RWPE2 (cell line): ENCODE results near the gene LAMB4.

Experiments
- ATAC-seq: fragments of 200-7000 bp; cut with Tn5 transposase; 3 replicates; pipeline ENCODE4 v1.9.1; 2021; ENCODE audit warnings: low read depth
- DNase-seq: peaks from one replicate; pipeline ENCODE4 v3.0.0-alpha.2; 2020; ENCODE audit warnings: low spot score
- H3K27ac ChIP-seq: fragments of 450-650 bp; 2 replicates; pipeline ENCODE4 v1.5.1; 2017; ENCODE audit warnings: mild to moderate bottlenecking; ENCODE audit not compliant: poor library complexity, severe bottlenecking
- H3K27me3 ChIP-seq: fragments of 250-450 bp; sonication (Bioruptor Pico); 2 replicates; pipeline ENCODE4 v1.5.1; 2021; ENCODE audit warnings: mild to moderate bottlenecking, moderate library complexity; ENCODE audit not compliant: insufficient read depth, poor library complexity, severe bottlenecking
- H3K36me3 ChIP-seq: fragments of 250-450 bp; sonication (Bioruptor Pico); 2 replicates; pipeline ENCODE4 v1.5.1; 2020; ENCODE audit warnings: low read depth, mild to moderate bottlenecking, moderate library complexity
- H3K4me1 ChIP-seq: fragments of 250-450 bp; sonication (Bioruptor Pico); 2 replicates; pipeline ENCODE4 v1.5.1; 2021; ENCODE audit warnings: mild to moderate bottlenecking, moderate library complexity; ENCODE audit not compliant: insufficient read depth, poor library complexity, severe bottlenecking
- H3K4me3 ChIP-seq: fragments of 250-450 bp; sonication (Bioruptor Pico); 2 replicates; pipeline ENCODE4 v1.5.1; 2021; ENCODE audit warnings: mild to moderate bottlenecking, moderate library complexity; ENCODE audit not compliant: severe bottlenecking
- H3K9me3 ChIP-seq: fragments of 250-450 bp; sonication (Bioruptor Pico); 2 replicates; pipeline ENCODE4 v1.5.1; 2021; ENCODE audit warnings: mild to moderate bottlenecking, moderate library complexity; ENCODE audit not compliant: severe bottlenecking
- CTCF ChIP-seq: fragments of 450-650 bp; IDR thresholded peaks from one replicate; pipeline ENCODE4 v1.5.1; 2017; ENCODE audit warnings: mild to moderate bottlenecking, moderate library complexity; ENCODE audit not compliant: poor library complexity, severe bottlenecking

The LAMB4 gene

GRCh38 chr7:108086962-108087361 is 43.2 kb downstream of the LAMB4 start:
- TF ChIP-seq CTCF: no peak
- no peaks in the 10 kb centered on the region for H3K4me1 ChIP-seq

GRCh38 chr7:108086546-108086945 is 43.6 kb downstream of the LAMB4 start:
- Histone ChIP-seq H3K36me3 (no peaks in the 10 kb centered on the region), H3K4me3 (no peak overlapping the region), H3K27ac (no peak overlapping the region), H3K9me3 (no peaks in the 10 kb centered on the region), H3K27me3 (no peaks in the 10 kb centered on the region), H3K4me1 (no peaks in the 10 kb centered on the region)
- no peak for TF ChIP-seq CTCF
- DNase-seq: no peak
- ATAC-seq: no peak

More at GRCh38 chr7:108086962-108087361, 43.2 kb downstream of the LAMB4 start:
- Histone ChIP-seq H3K27me3 (no peaks in the 10 kb centered on the region), H3K36me3 (no peaks in the 10 kb centered on the region), H3K9me3 (no peaks in the 10 kb centered on the region), H3K4me3 (no peak overlapping the region), H3K27ac (no peak overlapping the region)
- no peak for ATAC-seq
- DNase-seq: no peak

- ATAC-seq (no peak), DNase-seq (no peak)
- H3K4me3 ChIP-seq: no peak overlapping the region
- no peaks in the 10 kb centered on the region for H3K36me3 ChIP-seq
- H3K4me1 ChIP-seq: peaks cover 13% of the 10 kb centered on the region
- TF ChIP-seq CTCF: no peak
- no peak overlapping the region for H3K27ac ChIP-seq
- H3K9me3 ChIP-seq: no peaks in the 10 kb centered on the region
- H3K27me3 ChIP-seq: no peaks in the 10 kb centered on the region
Observed at GRCh38 chr7:108083980-108084379, 46.2 kb downstream of the LAMB4 start.

GRCh38 chr7:108079648-108080591 is 50.2 kb downstream of the LAMB4 start:
- ATAC-seq (peak; percentile 98), DNase-seq (no peak)
- Histone ChIP-seq H3K4me3 (no peak overlapping the region), H3K4me1 (peaks cover 23% of the 10 kb centered on the region), H3K9me3 (no peaks in the 10 kb centered on the region), H3K27me3 (no peaks in the 10 kb centered on the region), H3K27ac (peak overlapping the region; percentile 60), H3K36me3 (no peaks in the 10 kb centered on the region)
- no peak for TF ChIP-seq CTCF

GRCh38 chr7:108079276-108079647 is 50.9 kb downstream of the LAMB4 start:
- H3K36me3 ChIP-seq: no peaks in the 10 kb centered on the region
- no peak for TF ChIP-seq CTCF
- H3K4me1 ChIP-seq: peaks cover 23% of the 10 kb centered on the region
- H3K27me3 ChIP-seq: no peaks in the 10 kb centered on the region
- no peak overlapping the region for H3K4me3 ChIP-seq
- ATAC-seq (no peak), DNase-seq (no peak)
- peak overlapping the region; percentile 60 for H3K27ac ChIP-seq
- H3K9me3 ChIP-seq: no peaks in the 10 kb centered on the region
